ENCODE data around the gene STX12. TPM values are rescaled to one million over a fixed set of nuclear protein-coding genes. Genes with fewer than 3 reads are reported as not detected.

Gene STX12
- total and polyA plus RNA-seq, 2 experiments from 2014 or later, result 6.1 to 9.0 TPM

DNA sequence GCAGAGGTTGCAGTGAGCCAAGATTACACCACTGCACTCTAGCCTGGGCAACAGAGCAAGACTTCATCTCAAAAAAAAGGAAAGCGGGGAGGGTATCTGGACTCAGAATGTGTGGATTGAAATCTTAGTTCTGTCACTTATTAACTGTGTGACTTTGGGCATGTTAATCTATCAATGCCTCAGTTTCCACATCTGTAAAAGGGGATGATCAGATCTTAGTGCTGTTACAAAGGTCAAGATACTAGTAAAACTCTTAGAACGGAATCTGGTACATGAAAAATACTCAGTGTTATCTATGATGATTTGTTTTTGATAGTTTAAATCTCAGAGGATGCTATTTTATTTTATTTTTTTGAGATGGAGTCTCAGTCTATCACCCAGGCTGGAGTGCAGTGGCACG is 36.8 kb upstream of the STX12 start (continued):
- no peak for TF ChIP-seq STAT1 (IDR thresholded peaks at IDR 0.05; ENCODE audit: unreplicated experiment)
- no peak for TF ChIP-seq ZNF114 (CRISPR knock-in tag; IDR thresholded peaks at IDR 0.05)
- no peak for TF ChIP-seq ZNF331 (CRISPR knock-in tag; IDR thresholded peaks at IDR 0.05; ENCODE audit: low read depth)
- TF ChIP-seq CREB1 (CRISPR knock-in tag; IDR thresholded peaks at IDR 0.05; ENCODE audit: low read depth), result no peak
- no peak for TF ChIP-seq POLR2AphosphoS5 (IDR thresholded peaks at IDR 0.05; ENCODE audit: low read depth)
- TF ChIP-seq EZH2 (IDR thresholded peaks at IDR 0.05; ENCODE audit: low read depth, unreplicated experiment), result no peak
- TF ChIP-seq, protein P1, sequence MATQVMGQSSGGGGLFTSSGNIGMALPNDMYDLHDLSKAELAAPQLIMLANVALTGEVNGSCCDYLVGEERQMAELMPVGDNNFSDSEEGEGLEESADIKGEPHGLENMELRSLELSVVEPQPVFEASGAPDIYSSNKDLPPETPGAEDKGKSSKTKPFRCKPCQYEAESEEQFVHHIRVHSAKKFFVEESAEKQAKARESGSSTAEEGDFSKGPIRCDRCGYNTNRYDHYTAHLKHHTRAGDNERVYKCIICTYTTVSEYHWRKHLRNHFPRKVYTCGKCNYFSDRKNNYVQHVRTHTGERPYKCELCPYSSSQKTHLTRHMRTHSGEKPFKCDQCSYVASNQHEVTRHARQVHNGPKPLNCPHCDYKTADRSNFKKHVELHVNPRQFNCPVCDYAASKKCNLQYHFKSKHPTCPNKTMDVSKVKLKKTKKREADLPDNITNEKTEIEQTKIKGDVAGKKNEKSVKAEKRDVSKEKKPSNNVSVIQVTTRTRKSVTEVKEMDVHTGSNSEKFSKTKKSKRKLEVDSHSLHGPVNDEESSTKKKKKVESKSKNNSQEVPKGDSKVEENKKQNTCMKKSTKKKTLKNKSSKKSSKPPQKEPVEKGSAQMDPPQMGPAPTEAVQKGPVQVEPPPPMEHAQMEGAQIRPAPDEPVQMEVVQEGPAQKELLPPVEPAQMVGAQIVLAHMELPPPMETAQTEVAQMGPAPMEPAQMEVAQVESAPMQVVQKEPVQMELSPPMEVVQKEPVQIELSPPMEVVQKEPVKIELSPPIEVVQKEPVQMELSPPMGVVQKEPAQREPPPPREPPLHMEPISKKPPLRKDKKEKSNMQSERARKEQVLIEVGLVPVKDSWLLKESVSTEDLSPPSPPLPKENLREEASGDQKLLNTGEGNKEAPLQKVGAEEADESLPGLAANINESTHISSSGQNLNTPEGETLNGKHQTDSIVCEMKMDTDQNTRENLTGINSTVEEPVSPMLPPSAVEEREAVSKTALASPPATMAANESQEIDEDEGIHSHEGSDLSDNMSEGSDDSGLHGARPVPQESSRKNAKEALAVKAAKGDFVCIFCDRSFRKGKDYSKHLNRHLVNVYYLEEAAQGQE (IDR thresholded peaks at IDR 0.05; ENCODE audit: unreplicated experiment), result no peak
- TF ChIP-seq ETS1 (IDR thresholded peaks at IDR 0.05), result no peak
- no peak for TF ChIP-seq CTCF (conservative IDR thresholded peaks at IDR 0.05; ENCODE audit: low read depth in 2 of 2)
- TF ChIP-seq EZH2phosphoT487 (IDR thresholded peaks at IDR 0.05; ENCODE audit: unreplicated experiment), result no peak
- no peak for TF ChIP-seq JUNB (IDR thresholded peaks at IDR 0.05; ENCODE audit: unreplicated experiment)
- no peak for TF ChIP-seq NANOG (IDR thresholded peaks at IDR 0.05; ENCODE audit: borderline replicate concordance)

GRCh38 chr1:27741121-27741520 is 31.9 kb upstream of the STX12 start:
- Histone ChIP-seq H3K27ac (ENCODE audit: low read depth) (no peak overlapping the region), H3K79me2 (replicated peaks; ENCODE audit: insufficient read depth) (no peaks in the 10 kb centered on the region), H3K36me3 (ENCODE audit: insufficient read depth) (peaks cover 7% of the 10 kb centered on the region), H3K27me3 (ENCODE audit: insufficient read depth) (no peaks in the 10 kb centered on the region), H3F3A (replicated peaks; ENCODE audit: low read depth) (no peaks in the 10 kb centered on the region), H4K20me1 (replicated peaks; ENCODE audit: insufficient read depth) (no peaks in the 10 kb centered on the region), H3K4me1 (ENCODE audit: insufficient read depth) (no peaks in the 10 kb centered on the region), H3K4me3 (no peak overlapping the region), H3K4me2 (no peak overlapping the region), H3K9me2 (ENCODE audit: insufficient read depth) (0 out of 2 replicates have a peak, but pooled peaks cover 2% of the 10 kb centered on the region), H2AFZ (no peak overlapping the region)
- no peak overlapping the region for H3K4me3 Mint-ChIP-seq
- H3K36me3 Mint-ChIP-seq (ENCODE audit: low read depth), result peaks cover 16% of the 10 kb centered on the region
- H3K9me3 Mint-ChIP-seq, result no peaks in the 10 kb centered on the region
- H3K27me3 Mint-ChIP-seq (ENCODE audit: insufficient read depth, low read depth, poor library complexity), result peaks cover 6% of the 10 kb centered on the region
- no peak overlapping the region for H3K27ac Mint-ChIP-seq
- no peak for ATAC-seq
- no peaks in the 10 kb centered on the region for H3K4me1 Mint-ChIP-seq
- no peak for DNase-seq (ENCODE audit: low spot score)
- TF ChIP-seq, protein P1 (IDR thresholded peaks at IDR 0.05; ENCODE audit: unreplicated experiment), result no peak

Data from GM23338 (cell line).